RWPE1 (cell line): ENCODE results near the gene ZBTB7A.

Experiments
- CTCF ChIA-PET: fragments of 350-600 bp; sonication (Branson Sonifier 250); formaldehyde crosslinking; extraction: SDS; loops from one replicate; lab custom pipeline; 2021; lab: Yijun Ruan, JAX
- POLR2A ChIA-PET: fragments of 400-600 bp; formaldehyde crosslinking; extraction: SDS; loops from one replicate; lab custom pipeline; 2020; ENCODE audit warnings: antibody characterized with exemption; ENCODE audit not compliant: low non-redundant PET; lab: Yijun Ruan, JAX
- DNase-seq: peaks from one replicate; pipeline ENCODE4 v3.0.0; 2012; ENCODE audit warnings: low spot score
- H3K27ac ChIP-seq: fragments of 450-650 bp; 2 replicates; pipeline ENCODE4 v1.5.1; 2017
- CTCF ChIP-seq: fragments of 450-650 bp; conservative IDR thresholded peaks from 2 replicates; pipeline ENCODE4 v1.5.1; 2017; ENCODE audit warnings: low read depth, mild to moderate bottlenecking

The ZBTB7A gene

DNA sequence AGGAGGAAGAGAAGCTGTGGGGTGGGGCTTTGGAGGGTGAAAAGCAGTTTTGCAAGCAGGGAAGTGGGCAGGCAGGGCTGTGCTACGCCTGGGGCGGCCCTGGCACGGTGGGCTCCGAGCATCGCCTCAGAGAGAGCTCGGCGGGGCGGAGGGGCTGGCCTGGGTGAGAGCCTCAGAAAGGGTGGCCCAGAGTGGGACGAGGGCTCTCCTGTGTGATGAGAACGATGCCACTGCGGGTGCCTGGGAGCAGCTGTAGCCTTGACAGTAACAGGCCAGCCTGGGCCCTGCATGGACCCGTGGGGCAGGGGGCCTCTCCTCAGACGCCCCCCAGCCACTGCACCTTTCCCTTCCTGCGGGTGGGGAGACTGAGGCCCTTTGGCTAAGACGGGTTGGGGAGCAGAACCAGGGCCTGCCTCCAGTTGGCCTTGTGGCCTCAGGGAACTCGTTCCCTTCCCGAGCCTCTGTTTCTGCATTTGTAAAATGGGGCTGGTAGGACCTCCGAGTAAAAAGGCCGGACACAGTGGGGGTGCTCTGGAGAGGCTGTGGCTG lies 31.6 kb downstream of the ZBTB7A start:
- CTCF ChIA-PET = no interaction called here
- no peak for TF ChIP-seq CTCF
- POLR2A ChIA-PET = no interaction called here
- H3K27ac ChIP-seq = peak overlapping the region; percentile 54
- DNase-seq = no peak

DNA sequence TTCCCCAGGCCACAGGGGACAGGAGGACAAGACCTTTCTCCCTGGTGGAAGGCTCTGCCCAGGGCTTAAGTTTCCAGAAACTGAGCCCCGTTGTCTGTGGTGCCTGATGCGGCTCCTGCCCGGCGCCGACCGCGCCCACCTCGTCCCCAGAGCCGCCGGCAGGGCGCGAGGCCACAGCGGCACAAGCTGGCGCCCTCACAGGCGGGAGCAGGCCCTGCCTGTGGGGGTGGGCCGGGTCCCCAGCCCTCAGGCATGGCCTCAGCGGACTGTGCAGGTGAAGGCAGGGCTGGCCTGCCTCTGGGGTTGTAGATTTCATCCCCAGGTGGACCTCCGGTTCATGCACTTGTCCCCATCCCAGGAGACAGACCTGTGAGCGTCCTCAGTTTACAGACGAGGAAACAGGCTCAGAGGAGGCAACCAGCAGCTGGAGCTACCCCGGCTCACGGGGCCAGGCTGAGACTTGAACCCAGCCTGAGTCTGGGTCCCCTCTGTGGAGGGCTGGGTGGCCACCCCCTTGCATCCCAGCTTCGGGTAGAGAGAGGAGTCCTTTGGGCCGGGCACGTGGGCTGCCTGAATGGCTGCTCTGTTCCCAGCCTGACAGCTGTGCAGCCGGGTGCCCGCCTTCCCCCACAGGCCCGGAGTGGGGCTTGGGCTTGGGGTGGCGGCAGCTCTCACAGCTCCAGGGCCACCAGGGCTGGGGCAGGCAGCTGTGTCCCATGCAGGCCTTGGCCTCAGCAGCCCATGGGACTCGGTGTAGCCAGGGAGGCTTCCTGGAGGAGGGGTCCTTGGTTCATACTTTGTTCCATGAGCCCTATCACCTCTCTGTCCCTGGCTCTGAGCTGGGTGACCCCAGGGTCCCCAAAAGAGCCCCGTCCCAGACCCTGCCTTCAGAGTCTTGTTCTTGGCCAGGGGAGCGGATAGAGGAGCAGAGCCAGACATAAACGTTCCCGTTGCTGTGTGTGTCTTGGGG lies 32.4 kb downstream of the ZBTB7A start:
- ChIA-PET POLR2A (no interaction called here), CTCF (no interaction called here)
- TF ChIP-seq CTCF = no peak
- DNase-seq = no peak
- H3K27ac ChIP-seq = peak overlapping the region; percentile 54

DNA sequence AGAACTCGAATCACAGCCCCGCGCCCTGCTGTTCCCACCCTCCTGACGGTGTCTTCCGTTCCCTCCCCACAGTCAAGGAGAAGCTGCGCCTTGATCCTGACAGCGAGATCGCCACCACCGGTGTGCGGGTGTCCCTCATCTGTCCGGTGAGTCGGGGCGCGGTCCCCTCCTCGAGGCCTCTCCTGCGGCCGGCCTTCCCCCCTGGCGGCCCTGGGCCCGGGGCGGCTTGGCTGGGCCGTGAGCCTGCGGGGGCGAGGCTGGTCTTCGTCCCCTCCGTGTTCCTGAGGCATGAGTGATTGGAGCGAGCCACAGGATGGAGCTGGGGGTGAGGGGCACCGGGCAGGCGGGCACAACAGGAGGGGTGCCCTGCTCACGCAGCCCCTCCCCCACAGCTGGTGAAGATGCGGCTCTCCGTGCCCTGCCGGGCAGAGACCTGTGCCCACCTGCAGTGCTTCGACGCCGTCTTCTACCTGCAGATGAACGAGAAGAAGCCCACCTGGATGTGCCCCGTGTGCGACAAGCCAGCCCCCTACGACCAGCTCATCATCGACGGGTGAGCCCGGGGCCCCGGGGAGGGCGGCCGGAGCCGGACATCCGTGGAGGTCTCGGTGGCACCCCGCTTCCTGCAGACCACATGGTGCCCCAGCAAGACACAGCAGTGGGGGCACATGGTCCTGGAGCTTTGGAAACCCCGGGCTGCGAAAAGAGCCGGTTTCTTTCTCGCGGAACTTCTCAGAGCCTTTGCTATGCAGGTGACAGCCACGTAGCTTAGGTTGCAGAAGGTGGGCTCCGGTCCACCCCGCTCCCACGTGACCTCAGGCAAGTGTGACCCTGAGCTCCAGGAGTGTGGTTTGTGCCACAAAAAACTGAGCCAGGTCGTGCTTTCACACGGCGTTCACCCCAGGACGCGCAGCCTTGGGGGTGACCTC lies 33.4 kb downstream of the ZBTB7A start:
- POLR2A ChIA-PET = no interaction called here
- CTCF ChIA-PET = no interaction called here
- TF ChIP-seq CTCF = no peak
- no peak for DNase-seq
- H3K27ac ChIP-seq = peak overlapping the region; percentile 54; the same call in 1 of the 2 replicates

- ChIA-PET POLR2A (no interaction called here), CTCF (no interaction called here)
- TF ChIP-seq CTCF = no peak
- no peak for DNase-seq
- H3K27ac ChIP-seq = no peak overlapping the region
Observed at GRCh38 chr19:4032436-4032835, 34.3 kb downstream of the ZBTB7A start.

DNA sequence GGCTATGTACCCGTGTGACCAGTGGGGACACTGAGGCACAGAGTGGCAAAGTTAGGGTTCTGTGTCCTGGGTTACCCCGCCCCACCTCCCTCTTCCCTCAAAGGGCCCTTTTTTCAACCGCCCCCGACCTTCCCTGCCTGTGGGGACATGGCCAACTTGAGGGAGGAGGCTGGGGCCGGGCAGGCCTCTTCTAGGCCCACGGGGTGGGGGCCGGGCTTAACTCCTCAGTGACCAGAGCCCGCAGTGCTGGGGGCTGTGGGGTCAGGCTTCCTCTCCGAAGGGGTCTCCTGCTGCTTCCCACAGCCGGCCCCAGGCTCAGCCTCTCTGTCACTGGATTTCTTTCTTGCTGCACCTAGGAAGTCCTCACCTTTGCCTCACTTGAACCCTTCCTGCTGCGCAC lies 35.3 kb downstream of the ZBTB7A start:
- CTCF ChIA-PET = no interaction called here
- POLR2A ChIA-PET = no interaction called here
- no peak overlapping the region for H3K27ac ChIP-seq
- no peak for DNase-seq
- no peak for TF ChIP-seq CTCF

DNA sequence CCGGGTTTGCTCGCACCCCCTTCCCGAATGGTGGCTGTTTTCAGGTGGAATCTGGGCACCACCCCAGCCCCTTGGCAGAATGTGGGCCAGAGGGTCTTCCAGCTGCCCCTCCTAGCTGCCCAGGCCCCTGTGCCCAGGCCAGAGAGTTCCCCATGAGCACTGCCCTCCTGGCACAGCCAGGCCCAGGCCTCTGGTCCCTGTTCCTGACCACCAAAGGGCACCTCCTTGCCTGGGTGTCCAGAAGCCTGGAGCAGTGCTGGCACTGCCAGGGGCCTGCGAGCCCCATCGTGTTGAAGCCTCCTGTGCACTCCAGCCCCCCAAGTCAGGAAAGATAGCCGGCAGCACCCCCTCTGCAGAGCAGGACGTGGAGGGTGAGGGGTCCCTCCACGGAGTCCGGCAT lies 35.7 kb downstream of the ZBTB7A start:
- POLR2A ChIA-PET = no interaction called here
- DNase-seq = no peak
- no peak overlapping the region for H3K27ac ChIP-seq
- CTCF ChIA-PET = no interaction called here
- TF ChIP-seq CTCF = no peak
